GM20000 (cell line): ENCODE results near the gene FBXO38.

Experiments used
- DNase-seq: peaks from one replicate; pipeline ENCODE4 v3.0.0; 2012; ENCODE audit warnings: low spot score
- TF ChIP-seq, protein P1 (sequence below): IDR thresholded peaks from 2 replicates; pipeline ENCODE4 v1.5.1; 2012; ENCODE audit warnings: mild to moderate bottlenecking, control low read depth; ENCODE audit errors: extremely low read depth, missing control alignments

The FBXO38 gene

DNA sequence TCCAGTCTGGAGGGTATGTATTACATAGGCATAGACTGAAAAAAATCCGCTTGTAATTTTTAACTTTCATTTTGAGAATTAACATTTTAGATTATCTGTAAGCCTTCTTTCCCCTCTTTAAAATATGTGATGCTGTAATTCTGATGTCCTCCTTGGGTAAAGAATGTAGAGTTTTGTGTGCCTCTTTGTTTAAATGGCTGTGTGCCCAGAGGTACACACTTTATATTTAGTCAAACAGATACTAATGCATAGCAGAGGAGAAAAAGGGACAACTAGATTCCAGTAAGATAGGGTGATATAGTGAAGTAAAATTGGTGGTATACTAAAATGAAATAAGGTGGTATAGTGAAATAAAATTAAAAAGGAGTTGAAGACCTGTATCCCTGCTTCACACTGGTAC lies 1.3 kb downstream of the FBXO38 start:
- TF ChIP-seq, protein P1, sequence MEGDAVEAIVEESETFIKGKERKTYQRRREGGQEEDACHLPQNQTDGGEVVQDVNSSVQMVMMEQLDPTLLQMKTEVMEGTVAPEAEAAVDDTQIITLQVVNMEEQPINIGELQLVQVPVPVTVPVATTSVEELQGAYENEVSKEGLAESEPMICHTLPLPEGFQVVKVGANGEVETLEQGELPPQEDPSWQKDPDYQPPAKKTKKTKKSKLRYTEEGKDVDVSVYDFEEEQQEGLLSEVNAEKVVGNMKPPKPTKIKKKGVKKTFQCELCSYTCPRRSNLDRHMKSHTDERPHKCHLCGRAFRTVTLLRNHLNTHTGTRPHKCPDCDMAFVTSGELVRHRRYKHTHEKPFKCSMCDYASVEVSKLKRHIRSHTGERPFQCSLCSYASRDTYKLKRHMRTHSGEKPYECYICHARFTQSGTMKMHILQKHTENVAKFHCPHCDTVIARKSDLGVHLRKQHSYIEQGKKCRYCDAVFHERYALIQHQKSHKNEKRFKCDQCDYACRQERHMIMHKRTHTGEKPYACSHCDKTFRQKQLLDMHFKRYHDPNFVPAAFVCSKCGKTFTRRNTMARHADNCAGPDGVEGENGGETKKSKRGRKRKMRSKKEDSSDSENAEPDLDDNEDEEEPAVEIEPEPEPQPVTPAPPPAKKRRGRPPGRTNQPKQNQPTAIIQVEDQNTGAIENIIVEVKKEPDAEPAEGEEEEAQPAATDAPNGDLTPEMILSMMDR = no peak

DNA sequence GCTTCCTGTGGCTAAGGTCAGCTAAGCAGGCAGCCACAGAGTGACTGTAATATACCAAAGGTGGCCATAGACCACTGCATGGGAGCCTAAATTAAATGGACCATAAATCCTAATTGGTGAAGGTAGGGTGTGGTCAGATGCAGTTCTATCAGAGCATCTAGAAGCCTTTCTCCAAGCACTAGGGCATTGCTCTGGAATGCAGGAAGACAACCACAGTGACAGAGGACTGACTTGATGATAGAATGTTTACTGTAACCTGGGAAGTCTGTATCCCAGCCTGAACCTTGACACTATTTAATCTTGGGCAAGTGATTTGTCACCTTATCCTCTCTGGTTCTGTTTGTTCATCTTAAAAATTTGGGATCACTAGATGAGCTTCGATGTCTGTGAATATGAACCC lies 2.3 kb downstream of the FBXO38 start:
- TF ChIP-seq, protein P1 = no peak

More for the DNA sequence above, 1.3 kb downstream of the FBXO38 start:
- DNase-seq = no peak

DNA sequence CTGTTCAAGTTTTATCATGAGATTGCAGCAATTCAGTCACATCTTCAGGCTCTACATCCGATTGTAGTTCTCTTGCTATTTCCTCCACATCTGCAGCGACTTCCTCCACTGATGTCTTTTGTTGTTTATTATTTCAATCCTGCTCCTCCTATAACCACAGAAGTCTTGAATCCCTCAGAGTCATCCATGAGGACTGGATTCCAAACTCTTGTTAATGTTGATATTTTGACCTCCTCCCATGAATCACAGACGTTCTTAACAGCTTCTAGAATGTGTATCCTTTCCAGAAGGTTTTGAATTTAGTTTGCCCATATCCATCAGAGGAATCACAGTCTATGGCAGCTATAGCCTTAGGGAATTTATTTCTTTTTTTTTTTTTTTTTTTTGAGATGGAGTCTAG lies 3.6 kb downstream of the FBXO38 start:
- TF ChIP-seq, protein P1 = no peak
- DNase-seq = no peak

More for the DNA sequence above, 2.3 kb downstream of the FBXO38 start:
- DNase-seq = no peak

DNA sequence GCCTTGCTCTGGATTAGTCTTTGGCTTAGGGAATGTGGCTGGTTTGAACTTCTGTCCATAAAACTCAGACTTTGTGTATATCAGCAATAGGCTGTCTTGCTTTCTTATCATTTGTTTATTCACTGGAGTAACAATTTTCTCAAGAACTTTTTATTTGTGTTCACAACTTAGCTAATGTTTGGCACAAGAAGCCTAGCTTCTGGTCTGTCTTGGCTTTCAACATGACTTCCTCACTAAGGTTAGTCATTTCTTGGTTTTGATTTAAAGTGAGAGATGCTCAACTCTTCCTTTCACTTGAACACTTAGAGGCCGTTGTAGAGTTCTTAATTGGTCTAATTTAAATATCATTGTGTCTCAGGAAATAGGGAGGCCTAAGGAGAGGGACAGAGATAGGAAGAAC lies 4.9 kb downstream of the FBXO38 start:
- TF ChIP-seq, protein P1 = no peak
- DNase-seq = no peak

DNA sequence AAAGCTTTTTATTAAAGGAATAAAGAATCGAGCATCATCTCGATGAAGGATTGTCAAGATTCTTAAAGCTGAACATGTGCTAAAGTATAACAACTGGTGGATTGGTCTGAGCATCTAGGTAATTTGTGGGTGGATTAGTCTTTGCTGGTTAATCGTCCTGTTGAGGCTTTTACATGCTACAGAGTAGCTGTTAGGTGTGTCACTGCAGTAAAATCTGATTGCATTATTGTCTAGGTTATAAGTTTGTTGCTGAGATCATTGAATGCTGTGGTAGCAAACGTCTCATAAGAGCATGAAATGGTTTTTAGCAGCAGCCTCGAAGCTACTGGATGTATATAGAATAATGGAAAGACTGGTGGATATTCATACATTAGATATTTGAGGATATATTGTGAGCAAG lies 7.2 kb downstream of the FBXO38 start:
- no peak for DNase-seq
- TF ChIP-seq, protein P1 = no peak

DNA sequence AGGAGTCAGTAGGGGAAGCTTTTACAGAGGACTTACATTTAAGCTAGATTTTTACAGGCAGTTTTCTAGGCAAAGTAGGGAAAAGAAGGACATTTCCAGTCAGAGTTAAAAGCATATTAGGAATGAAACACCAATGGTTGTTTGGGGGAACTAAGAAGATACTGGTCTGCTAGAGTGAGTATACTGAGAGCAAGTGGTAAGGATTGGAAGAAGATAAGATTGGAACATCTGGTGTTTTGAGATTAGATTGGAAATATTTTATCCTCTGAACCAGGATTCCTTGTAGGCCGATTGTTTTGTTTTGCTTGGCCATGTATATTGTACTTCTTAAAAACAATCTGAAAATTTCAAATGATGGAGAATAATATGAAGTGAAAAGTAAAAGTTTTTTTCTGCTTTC lies 7.7 kb downstream of the FBXO38 start:
- no peak for DNase-seq
- TF ChIP-seq, protein P1 = no peak

DNA sequence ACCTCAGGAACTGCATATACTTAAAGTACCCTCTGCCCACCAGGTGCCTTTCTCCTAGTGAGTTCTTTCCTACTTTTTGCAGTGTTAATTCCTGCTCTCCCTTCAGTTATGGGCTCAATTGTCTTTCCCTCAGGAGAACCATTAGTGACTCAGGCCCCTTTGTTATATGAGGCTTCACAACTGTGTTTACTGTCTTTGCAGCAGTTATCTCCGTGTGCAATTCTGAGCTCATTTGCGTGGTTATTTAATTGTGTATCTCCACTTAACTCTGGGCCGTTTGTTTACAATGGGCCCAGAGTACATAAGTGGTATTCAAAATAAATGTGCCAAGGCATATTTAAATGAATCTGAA lies 9.6 kb downstream of the FBXO38 start:
- TF ChIP-seq, protein P1 = no peak
- DNase-seq = no peak
